Mammary epithelial cell (primary cell): ENCODE results near the gene TENM4.
"Not testable (repeated sequence)": the region's sequence is repeated elsewhere in the genome, so short reads cannot be mapped to it uniquely, and the experiment has no call there.

ENCODE experiments used
- CTCF ChIP-seq, 2 donors: IDR thresholded peaks in 1 of 2; conservative IDR thresholded peaks in 1 of 2; 2 replicates each; pipeline ENCODE4 v1.5.1; 2011 to 2012; ENCODE audit warnings: inconsistent platforms in 2 of 2, low read length in 2 of 2, mild to moderate bottlenecking in 2 of 2, control low read depth in 1 of 2, low read depth in 1 of 2; ENCODE audit not compliant: insufficient read depth in 1 of 2; ENCODE audit errors: extremely low read depth in 1 of 2
- EZH2 ChIP-seq: IDR thresholded peaks from 2 replicates; pipeline ENCODE4 v1.6.1; 2012; ENCODE audit warnings: low read length, inconsistent platforms, borderline replicate concordance

GRCh38 chr11:79191716-79192115 lies 249.1 kb downstream of the TENM4 start:
- TF ChIP-seq CTCF (conservative IDR thresholded peaks at IDR 0.05 in 1 of 2, IDR thresholded peaks at IDR 0.05 in 1 of 2; ENCODE audit: extremely low read depth in 1 of 2, insufficient read depth in 1 of 2, low read depth in 1 of 2, low read length in 2 of 2); EZH2: not testable (repeated sequence)
